HG03521 (cell line): ENCODE data around the gene SYT6.

Experiments used
- ATAC-seq: cut with Tn5 transposase; IDR thresholded peaks from one replicate; pipeline ENCODE4 v1.9.1; 2021; ENCODE audit warnings: mild to moderate bottlenecking, moderate library complexity; ENCODE audit not compliant: unreplicated experiment

Gene SYT6

GRCh38 chr1:114153261-114154145 is at the start of gene SYT6:
Gene SYT6, minus strand, starts transcription at chr1:114153869. Its CDS starts 97 bp downstream, at chr1:114153772.
- ATAC-seq = no peak

GRCh38 chr1:114201486-114201885 is 47.8 kb upstream of the SYT6 start:
- ATAC-seq = no peak

- ATAC-seq = no peak
Observed at GRCh38 chr1:114199017-114199594, 45.4 kb upstream of the SYT6 start.

GRCh38 chr1:114196992-114197907 is 43.6 kb upstream of the SYT6 start:
- ATAC-seq = no peak

- ATAC-seq = no peak
Observed at GRCh38 chr1:114195819-114196218, 42.1 kb upstream of the SYT6 start.

- no peak for ATAC-seq
Observed at GRCh38 chr1:114192328-114192727, 38.7 kb upstream of the SYT6 start.

- no peak for ATAC-seq
Observed at GRCh38 chr1:114189398-114189797, 35.7 kb upstream of the SYT6 start.

- no peak for ATAC-seq
Observed at GRCh38 chr1:114181356-114181755, 27.7 kb upstream of the SYT6 start.

- ATAC-seq = no peak
Observed at GRCh38 chr1:114180742-114181141, 27.1 kb upstream of the SYT6 start.

GRCh38 chr1:114178936-114179335 is 25.3 kb upstream of the SYT6 start:
- ATAC-seq = no peak

- no peak for ATAC-seq
Observed at GRCh38 chr1:114177282-114177681, 23.6 kb upstream of the SYT6 start.

GRCh38 chr1:114176366-114176765 is 22.7 kb upstream of the SYT6 start:
- no peak for ATAC-seq

GRCh38 chr1:114173680-114174079 is 20.0 kb upstream of the SYT6 start:
- ATAC-seq = no peak

- no peak for ATAC-seq
Observed at GRCh38 chr1:114169509-114169908, 15.8 kb upstream of the SYT6 start.

GRCh38 chr1:114167226-114167625 is 13.6 kb upstream of the SYT6 start:
- no peak for ATAC-seq

- ATAC-seq = no peak
Observed at GRCh38 chr1:114164840-114165543, 11.3 kb upstream of the SYT6 start.

GRCh38 chr1:114159941-114160340 is 6.3 kb upstream of the SYT6 start:
- no peak for ATAC-seq

- ATAC-seq = no peak
Observed at GRCh38 chr1:114157275-114157660, 3.6 kb upstream of the SYT6 start.

- ATAC-seq = no peak
Observed at GRCh38 chr1:114156538-114157274, 3.0 kb upstream of the SYT6 start.

GRCh38 chr1:114155706-114156105 is 2.0 kb upstream of the SYT6 start:
- no peak for ATAC-seq
